PFSK-1 (cell line): ENCODE measurements around the gene RAPSN.

ENCODE experiments used
- POLR2AphosphoS5 ChIP-seq: IDR thresholded peaks from 2 replicates; pipeline ENCODE4 v1.6.1; 2012; ENCODE audit warnings: low read depth, mild to moderate bottlenecking, control low read depth, low read length, moderate library complexity
- REST ChIP-seq, 2 experiments: IDR thresholded peaks; 2 replicates each; pipeline versions ENCODE4 v1.6.1 to v1.8.0; 2011 to 2012; ENCODE audit warnings: low read depth in 2 of 2, low read length in 2 of 2, control low read depth in 1 of 2, inconsistent platforms in 1 of 2, mild to moderate bottlenecking in 1 of 2, moderate library complexity in 1 of 2; ENCODE audit not compliant: insufficient read depth in 1 of 2
- SIN3A ChIP-seq: IDR thresholded peaks from 2 replicates; pipeline ENCODE4 v1.6.1; 2012; ENCODE audit warnings: mild to moderate bottlenecking, low read length, moderate library complexity, borderline replicate concordance; ENCODE audit not compliant: insufficient read depth

GRCh38 chr11:47435687-47436086 is 13.2 kb downstream of the RAPSN start:
- TF ChIP-seq POLR2AphosphoS5, result no peak
- no peak for TF ChIP-seq REST (IDR thresholded peaks at IDR 0.05; ENCODE audit: insufficient read depth in 1 of 2, low read depth in 2 of 2, low read length in 2 of 2)
- TF ChIP-seq SIN3A, result no peak
